WTC11 (cell line): ENCODE data around the gene TRPM4. TPM values are rescaled to one million over a fixed set of nuclear protein-coding genes. Genes with fewer than 3 reads are reported as not detected.

ENCODE experiments used
- ATAC-seq: fragments of 200-7000 bp; cut with Tn5 transposase; 2 replicates; pipeline ENCODE4 v1.10.0; 2021; ENCODE audit warnings: mild to moderate bottlenecking, moderate library complexity
- CTCF ChIA-PET: fragments of 300-600 bp; sonication (Branson Sonifier 250); formaldehyde crosslinking; loops from one replicate; lab custom pipeline; 2021; ENCODE audit warnings: antibody characterized with exemption; lab: Charles Lee
- POLR2A ChIA-PET: fragments of 350-600 bp; sonication (Branson Sonifier 250); formaldehyde crosslinking; loops from one replicate; lab custom pipeline; 2021; ENCODE audit warnings: antibody characterized with exemption; lab: Charles Lee
- DNase-seq: peaks from one replicate; pipeline ENCODE4 v3.0.0; 2021; ENCODE audit warnings: low spot score
- H3K27ac Mint-ChIP-seq: 2 replicates; pipeline ENCODE4 v1.8.0; 2021; ENCODE audit warnings: mixed read lengths
- H3K27me3 Mint-ChIP-seq: 2 replicates; pipeline ENCODE4 v1.8.0; 2021; ENCODE audit warnings: low read depth, mild to moderate bottlenecking, moderate library complexity, mixed read lengths
- H3K36me3 Mint-ChIP-seq: 2 replicates; pipeline ENCODE4 v1.8.0; 2021; ENCODE audit warnings: mixed read lengths
- H3K4me1 Mint-ChIP-seq: 2 replicates; pipeline ENCODE4 v1.8.0; 2022; ENCODE audit warnings: mixed read lengths
- H3K4me3 Mint-ChIP-seq: 2 replicates; pipeline ENCODE4 v1.8.0; 2021; ENCODE audit warnings: mild to moderate bottlenecking, moderate library complexity, mixed read lengths
- H3K9me3 Mint-ChIP-seq: 2 replicates; pipeline ENCODE4 v1.8.0; 2021; ENCODE audit warnings: mixed read lengths
- AFF4 ChIP-seq: sonication (generic); formaldehyde crosslinking; IDR thresholded peaks from 2 replicates; pipeline ENCODE4 v1.8.1; 2023; ENCODE audit warnings: mild to moderate bottlenecking, missing genetic modification reagents, borderline replicate concordance
- ATF2 ChIP-seq: sonication (generic); formaldehyde crosslinking; IDR thresholded peaks from 2 replicates; pipeline ENCODE4 v1.8.1; 2022; ENCODE audit warnings: low read depth, missing genetic modification reagents, borderline replicate concordance
- ATF6 ChIP-seq: sonication (generic); formaldehyde crosslinking; IDR thresholded peaks from 2 replicates; pipeline ENCODE4 v1.8.1; 2023; ENCODE audit warnings: mild to moderate bottlenecking, missing genetic modification reagents
- JAZF1 ChIP-seq: fragments of 250-450 bp; sonication (Bioruptor Pico); IDR thresholded peaks from 2 replicates; pipeline ENCODE4 v1.9.0; 2021; ENCODE audit warnings: moderate library complexity, mild to moderate bottlenecking, inconsistent platforms
- NR2C2 ChIP-seq: sonication (generic); formaldehyde crosslinking; IDR thresholded peaks from 2 replicates; pipeline ENCODE4 v1.8.0; 2022; ENCODE audit warnings: mild to moderate bottlenecking, missing genetic modification reagents
- SMAD4 ChIP-seq: sonication (generic); formaldehyde crosslinking; IDR thresholded peaks from 2 replicates; pipeline ENCODE4 v1.8.0; 2022; ENCODE audit warnings: mild to moderate bottlenecking, missing genetic modification reagents
- USF1 ChIP-seq: sonication (generic); formaldehyde crosslinking; IDR thresholded peaks from 2 replicates; pipeline ENCODE4 v1.8.0; 2022; ENCODE audit warnings: mild to moderate bottlenecking, missing genetic modification reagents
- ZBTB21 ChIP-seq: sonication (generic); formaldehyde crosslinking; IDR thresholded peaks from 2 replicates; pipeline ENCODE4 v1.8.1; 2023; ENCODE audit warnings: mild to moderate bottlenecking, missing genetic modification reagents, borderline replicate concordance
- ZNF317 ChIP-seq: sonication (generic); formaldehyde crosslinking; IDR thresholded peaks from 2 replicates; pipeline ENCODE4 v1.8.1; 2023; ENCODE audit warnings: low read depth, mild to moderate bottlenecking, moderate library complexity, missing genetic modification reagents, borderline replicate concordance
- ZNF396 ChIP-seq: fragments of 250-450 bp; sonication (Bioruptor Pico); IDR thresholded peaks from 2 replicates; pipeline ENCODE4 v1.8.0; 2021; ENCODE audit warnings: mild to moderate bottlenecking, moderate library complexity, borderline replicate concordance
- ZNF423 ChIP-seq: fragments of 250-450 bp; sonication (Bioruptor Pico); IDR thresholded peaks from 2 replicates; pipeline ENCODE4 v2.1.2; 2022; ENCODE audit warnings: mild to moderate bottlenecking, moderate library complexity
- ZNF425 ChIP-seq: fragments of 250-450 bp; sonication (Bioruptor Pico); conservative IDR thresholded peaks from 2 replicates; pipeline ENCODE4 v1.9.0; 2021; ENCODE audit warnings: mild to moderate bottlenecking
- ZNF532 ChIP-seq: fragments of 250-450 bp; sonication (Bioruptor Pico); IDR thresholded peaks from 2 replicates; pipeline ENCODE4 v1.9.0; 2021; ENCODE audit warnings: mild to moderate bottlenecking, borderline replicate concordance
- total RNA-seq: library from RNA; stranded (reverse); gene quantifications from 3 replicates; pipeline ENCODE4 v1.2.3, GENCODE V29; 2021

The TRPM4 gene
- total RNA-seq, 1 experiment from 2014 or later: 15.5 TPM

- Mint-ChIP-seq H3K4me1 (peaks cover 18% of the 10 kb centered on the region), H3K9me3 (no peaks in the 10 kb centered on the region), H3K27me3 (peaks cover 42% of the 10 kb centered on the region), H3K4me3 (no peak overlapping the region), H3K36me3 (no peaks in the 10 kb centered on the region), H3K27ac (no peak overlapping the region)
- ATAC-seq (no peak), DNase-seq (no peak)
- ChIA-PET POLR2A (no interaction called here), CTCF (interaction anchor here (1.0 to 1.6 kb wide), 2 partner anchors 10 to 30 kb away, joined by 3 to 8 read pairs; no protein-coding TSS in a partner anchor)
- TF ChIP-seq SMAD4 (CRISPR knock-in tag): no peak
- no peak for TF ChIP-seq ZNF423 (CRISPR knock-in tag)
- TF ChIP-seq ZNF396: no peak
- no peak for TF ChIP-seq ZNF317 (CRISPR knock-in tag)
- no peak for TF ChIP-seq ZNF425 (CRISPR knock-in tag)
- TF ChIP-seq USF1: no peak
- TF ChIP-seq ZBTB21 (CRISPR knock-in tag): no peak
- TF ChIP-seq NR2C2 (CRISPR knock-in tag): no peak
- TF ChIP-seq ZNF532 (CRISPR knock-in tag): no peak
- TF ChIP-seq AFF4: no peak
Measured at GRCh38 chr19:49116544-49116943, 41.0 kb upstream of the TRPM4 start.

GRCh38 chr19:49117677-49118564 is 39.7 kb upstream of the TRPM4 start:
- no peaks in the 10 kb centered on the region for H3K9me3 Mint-ChIP-seq
- DNase-seq: no peak

More at GRCh38 chr19:49117677-49118564, 39.7 kb upstream of the TRPM4 start:
- H3K27me3 Mint-ChIP-seq: peaks cover 55% of the 10 kb centered on the region
- POLR2A ChIA-PET: no interaction called here
- peak overlapping the region; percentile 75 for H3K4me3 Mint-ChIP-seq
- TF ChIP-seq ATF2 (CRISPR knock-in tag) (no peak), ATF6 (CRISPR knock-in tag) (0 out of 2 replicates have a peak, but pooled peaks have one; percentile 26), JAZF1 (CRISPR knock-in tag) (no peak)
- peak overlapping the region; percentile 61 for H3K27ac Mint-ChIP-seq
- CTCF ChIA-PET: interaction anchor here (1.0 to 1.6 kb wide), 6 partner anchors 12 to 92 kb away, joined by 3 to 10 read pairs (median 7); no protein-coding TSS in a partner anchor
- H3K36me3 Mint-ChIP-seq: no peaks in the 10 kb centered on the region
- no peak for ATAC-seq
- peaks cover 18% of the 10 kb centered on the region for H3K4me1 Mint-ChIP-seq
